Natural killer cell (primary cell): Measurements from ENCODE around the gene CFAP91. TPM values are rescaled to one million over a fixed set of nuclear protein-coding genes. Genes with fewer than 3 reads are reported as not detected.

ENCODE experiments used
- ATAC-seq, 3 donors: fragments of 150-1000 bp in 2 of 3; fragments of 200-7000 bp in 1 of 3; cut with Tn5 transposase; 1 replicate in 1 of 3; 2 replicates in 2 of 3; pipeline ENCODE4 v1.10.0; 2021; ENCODE audit warnings: mild to moderate bottlenecking in 2 of 3, moderate library complexity in 2 of 3
- DNase-seq, 2 donors: peaks; one replicate each; pipeline versions ENCODE4 v3.0.0 to v3.0.0-alpha.2; 2013 to 2021; ENCODE audit warnings: mixed read lengths in 1 of 2
- H3K27ac ChIP-seq: one replicate; pipeline ENCODE4 v1.5.1; 2013; ENCODE audit warnings: mild to moderate bottlenecking, low read length
- H3K27me3 ChIP-seq: one replicate; pipeline ENCODE4 v1.6.1; 2013; ENCODE audit warnings: low read length; ENCODE audit not compliant: control insufficient read depth, insufficient read depth
- H3K36me3 ChIP-seq: one replicate; pipeline ENCODE4 v1.6.1; 2013; ENCODE audit warnings: low read length; ENCODE audit not compliant: control insufficient read depth, insufficient read depth
- H3K4me1 ChIP-seq: one replicate; pipeline ENCODE4 v1.6.1; 2013; ENCODE audit warnings: low read length; ENCODE audit not compliant: control insufficient read depth, insufficient read depth
- H3K4me3 ChIP-seq: one replicate; pipeline ENCODE4 v1.5.1; 2013; ENCODE audit warnings: low read length
- H3K9me3 ChIP-seq: one replicate; pipeline ENCODE4 v1.6.1; 2013; ENCODE audit warnings: low read length; ENCODE audit not compliant: control insufficient read depth, insufficient read depth
- H3K27ac Mint-ChIP-seq, 2 donors: one replicate each; pipeline ENCODE4 v1.8.0; 2022; ENCODE audit warnings: mild to moderate bottlenecking in 2 of 2, mixed read lengths in 2 of 2, moderate library complexity in 1 of 2
- H3K27me3 Mint-ChIP-seq, 2 donors: one replicate each; pipeline ENCODE4 v1.8.0; 2022; ENCODE audit warnings: low read depth in 2 of 2, mixed read lengths in 2 of 2
- H3K36me3 Mint-ChIP-seq: one replicate; pipeline ENCODE4 v1.8.0; 2022; ENCODE audit warnings: mixed read lengths
- H3K4me1 Mint-ChIP-seq, 2 donors: one replicate each; pipeline ENCODE4 v1.8.0; 2022; ENCODE audit warnings: mixed read lengths in 2 of 2
- H3K4me3 Mint-ChIP-seq: one replicate; pipeline ENCODE4 v1.8.0; 2022; ENCODE audit warnings: mild to moderate bottlenecking, moderate library complexity, mixed read lengths
- H3K9me3 Mint-ChIP-seq, 2 donors: one replicate each; pipeline ENCODE4 v1.8.0; 2022; ENCODE audit warnings: mixed read lengths in 2 of 2
- WGBS: methylation state at CpG from one replicate; pipeline ENCODE4 v1.1.7; 2013; ENCODE audit warnings: missing lambda C conversion rate; ENCODE audit not compliant: insufficient coverage; 5-methylcytosine and 5-hydroxymethylcytosine counted together
- intact Hi-C: fragments of 100-400 bp; cut with micrococcal nuclease; formaldehyde crosslinking; loops from one replicate; pipeline ENCODE4 v1.14.2; 2022
- total RNA-seq, 4 donors: library from RNA; stranded (reverse); fragments of 120-200 nt in 1 of 4; gene quantifications; one replicate each; pipeline versions ENCODE4 v1.2.3 to v1.2.4, GENCODE V29; 2013 to 2022
- TF ChIP-seq, protein P1 (sequence below): fragments of 200-600 bp; IDR thresholded peaks from one replicate; pipeline ENCODE4 v1.8.0; 2022; ENCODE audit warnings: antibody characterized with exemption

Gene CFAP91
- total RNA-seq, 3 donors from 2014 or later (not counting 1 experiment from before 2014, with no cell fraction given), result 0.14 TPM; not detected in 2

DNA sequence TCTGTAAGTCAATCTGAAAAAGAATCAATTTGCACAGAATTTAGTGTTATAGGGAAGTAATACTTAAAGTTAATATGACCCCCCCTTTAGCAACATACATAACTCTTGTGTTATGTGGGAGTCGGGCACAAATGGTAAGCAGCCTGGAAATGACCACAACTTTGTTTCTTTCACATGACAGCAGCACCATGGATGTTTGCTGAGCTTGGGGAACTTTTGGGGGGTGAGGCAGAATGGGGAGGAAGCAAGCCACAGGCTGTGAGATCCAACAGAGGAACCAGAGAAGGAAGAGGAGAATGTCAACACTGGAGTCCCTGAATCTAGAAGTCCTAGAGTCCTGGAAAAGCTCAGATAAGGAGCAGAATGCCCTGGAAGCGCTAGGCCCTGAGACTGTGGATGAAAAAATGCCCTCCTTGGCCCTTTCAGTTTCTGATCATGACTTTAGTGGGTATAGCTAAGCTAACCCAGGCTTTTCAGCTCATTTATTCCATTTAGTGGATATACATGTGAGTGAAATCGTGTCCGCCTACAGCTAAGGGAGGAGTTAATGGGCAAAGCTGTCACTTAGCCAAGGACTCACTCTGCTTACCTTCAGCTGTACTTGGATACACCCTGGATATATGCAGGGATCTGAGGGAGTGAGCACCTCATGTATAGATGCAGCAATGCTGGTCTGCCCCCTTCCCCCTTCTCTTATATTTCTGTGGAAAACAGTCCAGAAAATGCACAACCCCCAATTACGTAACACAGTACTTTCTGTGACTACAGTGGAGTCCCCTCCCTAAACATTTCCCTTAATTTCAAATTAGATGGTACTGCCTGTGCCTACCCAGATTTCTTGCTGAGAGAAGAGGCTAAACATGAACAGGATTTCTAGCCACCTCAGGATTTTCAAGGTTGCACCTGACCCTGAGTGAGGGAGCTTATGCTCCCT, 39.1 kb downstream of the CFAP91 start:
- Histone ChIP-seq H3K27ac (no peak overlapping the region), H3K9me3 (no peaks in the 10 kb centered on the region), H3K4me1 (no peaks in the 10 kb centered on the region), H3K27me3 (no peaks in the 10 kb centered on the region), H3K36me3 (no peaks in the 10 kb centered on the region), H3K4me3 (no peak overlapping the region)
- TF ChIP-seq, protein P1, sequence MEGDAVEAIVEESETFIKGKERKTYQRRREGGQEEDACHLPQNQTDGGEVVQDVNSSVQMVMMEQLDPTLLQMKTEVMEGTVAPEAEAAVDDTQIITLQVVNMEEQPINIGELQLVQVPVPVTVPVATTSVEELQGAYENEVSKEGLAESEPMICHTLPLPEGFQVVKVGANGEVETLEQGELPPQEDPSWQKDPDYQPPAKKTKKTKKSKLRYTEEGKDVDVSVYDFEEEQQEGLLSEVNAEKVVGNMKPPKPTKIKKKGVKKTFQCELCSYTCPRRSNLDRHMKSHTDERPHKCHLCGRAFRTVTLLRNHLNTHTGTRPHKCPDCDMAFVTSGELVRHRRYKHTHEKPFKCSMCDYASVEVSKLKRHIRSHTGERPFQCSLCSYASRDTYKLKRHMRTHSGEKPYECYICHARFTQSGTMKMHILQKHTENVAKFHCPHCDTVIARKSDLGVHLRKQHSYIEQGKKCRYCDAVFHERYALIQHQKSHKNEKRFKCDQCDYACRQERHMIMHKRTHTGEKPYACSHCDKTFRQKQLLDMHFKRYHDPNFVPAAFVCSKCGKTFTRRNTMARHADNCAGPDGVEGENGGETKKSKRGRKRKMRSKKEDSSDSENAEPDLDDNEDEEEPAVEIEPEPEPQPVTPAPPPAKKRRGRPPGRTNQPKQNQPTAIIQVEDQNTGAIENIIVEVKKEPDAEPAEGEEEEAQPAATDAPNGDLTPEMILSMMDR, result no peak
- peaks cover 17 to 54% of the 10 kb centered on the region in 2 donors for H3K27me3 Mint-ChIP-seq
- no peaks in the 10 kb centered on the region for H3K9me3 Mint-ChIP-seq
- no peak overlapping the region for H3K4me3 Mint-ChIP-seq
- WGBS, result 84% methylated on average over 5 of the region's 5 CpGs
- DNase-seq (no peak), ATAC-seq (no peak)
- H3K36me3 Mint-ChIP-seq, result no peaks in the 10 kb centered on the region
- intact Hi-C loops, result no loop called here
- H3K4me1 Mint-ChIP-seq, result no peaks in the 10 kb centered on the region
- H3K27ac Mint-ChIP-seq, result no peak overlapping the region

DNA sequence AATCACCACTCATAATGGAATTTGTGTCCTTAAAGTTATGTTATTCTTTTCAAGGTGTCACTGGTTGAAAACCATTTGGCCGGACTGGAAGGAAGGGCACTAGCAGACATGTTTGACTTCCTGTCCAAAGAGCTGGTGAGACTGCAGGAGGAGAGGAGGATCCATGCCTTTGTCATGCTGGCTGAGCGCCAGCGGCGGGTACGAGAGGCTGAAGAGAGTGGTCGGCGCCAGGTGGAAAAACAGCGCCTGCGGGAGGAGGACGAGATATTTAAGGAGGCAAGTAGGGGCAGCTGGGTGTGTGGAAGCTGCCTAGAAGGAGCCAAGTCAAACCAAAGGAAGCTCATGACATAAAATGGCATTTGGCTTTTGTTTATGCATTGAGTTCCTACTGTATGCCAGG, 41.1 kb downstream of the CFAP91 start:
- H3K4me3 Mint-ChIP-seq, result no peak overlapping the region
- H3K9me3 Mint-ChIP-seq, result no peaks in the 10 kb centered on the region
- TF ChIP-seq, protein P1, result no peak
- WGBS, result 94% methylated on average over 10 of the region's 10 CpGs
- peaks cover 17 to 56% of the 10 kb centered on the region in 2 donors for H3K27me3 Mint-ChIP-seq
- no peak for DNase-seq
- intact Hi-C loops, result no loop called here
- no peaks in the 10 kb centered on the region for H3K9me3 ChIP-seq
- H3K36me3 Mint-ChIP-seq, result no peaks in the 10 kb centered on the region
- H3K27me3 ChIP-seq, result no peaks in the 10 kb centered on the region
- H3K27ac ChIP-seq, result no peak overlapping the region
- H3K4me3 ChIP-seq, result no peak overlapping the region
- H3K4me1 Mint-ChIP-seq, result no peaks in the 10 kb centered on the region
- no peaks in the 10 kb centered on the region for H3K36me3 ChIP-seq
- ATAC-seq, result no peak
- H3K27ac Mint-ChIP-seq, result no peak overlapping the region
- no peaks in the 10 kb centered on the region for H3K4me1 ChIP-seq

DNA sequence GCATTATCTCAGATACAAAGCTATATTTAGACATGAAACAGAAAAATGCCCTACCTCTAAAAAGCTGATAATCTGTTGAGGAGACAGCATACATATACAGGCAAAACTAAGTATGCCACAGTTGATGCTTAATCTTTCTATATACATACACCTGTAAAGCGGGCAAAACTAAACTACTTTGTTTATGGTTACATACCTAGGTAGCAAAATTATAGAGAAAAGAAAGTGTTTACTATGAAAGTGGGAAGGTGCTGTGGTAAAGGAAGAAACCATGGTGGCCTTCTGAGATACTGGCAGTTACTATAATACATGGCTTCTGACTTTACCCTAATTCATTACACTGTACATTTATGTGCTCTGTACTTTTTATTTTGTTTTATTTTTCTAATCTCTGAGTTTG, 43.1 kb downstream of the CFAP91 start:
- DNase-seq (no peak), ATAC-seq (no peak)
- Mint-ChIP-seq H3K36me3 (no peaks in the 10 kb centered on the region), H3K4me1 (no peaks in the 10 kb centered on the region), H3K4me3 (no peak overlapping the region), H3K27me3 (peaks cover 20 to 56% of the 10 kb centered on the region in 2 donors), H3K9me3 (no peaks in the 10 kb centered on the region), H3K27ac (no peak overlapping the region)
- intact Hi-C loops, result no loop called here
- no peaks in the 10 kb centered on the region for H3K4me1 ChIP-seq
- TF ChIP-seq, protein P1, result no peak
- no peak overlapping the region for H3K27ac ChIP-seq
- no CpG with 5 or more reads among the region's 1 CpG for WGBS
- no peaks in the 10 kb centered on the region for H3K27me3 ChIP-seq
- H3K9me3 ChIP-seq, result no peaks in the 10 kb centered on the region
- H3K4me3 ChIP-seq, result no peak overlapping the region
- no peaks in the 10 kb centered on the region for H3K36me3 ChIP-seq
